ENCODE results near the gene ZC3H15. TPM values are rescaled to one million over a fixed set of nuclear protein-coding genes. Genes with fewer than 3 reads are reported as not detected.

The ZC3H15 gene
- total RNA-seq, 2 donors from 2014 or later: 38.3 to 41.6 TPM

- no peak overlapping the region for H3K4me3 ChIP-seq
- H3K27me3 ChIP-seq: no peaks in the 10 kb centered on the region
- H3K36me3 ChIP-seq: no peaks in the 10 kb centered on the region
- H3K4me1 ChIP-seq: no peaks in the 10 kb centered on the region
- DNase-seq (ENCODE audit: low spot score): no peak
- H3K9me3 ChIP-seq: no peaks in the 10 kb centered on the region
- H3K27ac ChIP-seq: no peak overlapping the region
- TF ChIP-seq CTCF (IDR thresholded peaks at IDR 0.05): no peak
These were observed 48.3 kb downstream of the ZC3H15 start for GRCh38 chr2:186534406-186534805.

GRCh38 chr2:186535861-186536260 lies 49.8 kb downstream of the ZC3H15 start:
- DNase-seq (ENCODE audit: low spot score): no peak
- H3K27me3 ChIP-seq: no peaks in the 10 kb centered on the region
- H3K9me3 ChIP-seq: no peaks in the 10 kb centered on the region
- H3K4me3 ChIP-seq: no peak overlapping the region
- no peak overlapping the region for H3K27ac ChIP-seq
- H3K36me3 ChIP-seq: no peaks in the 10 kb centered on the region
- TF ChIP-seq CTCF (IDR thresholded peaks at IDR 0.05): no peak
- no peaks in the 10 kb centered on the region for H3K4me1 ChIP-seq

GRCh38 chr2:186537019-186537418 lies 51.0 kb downstream of the ZC3H15 start:
- Histone ChIP-seq H3K4me1 (no peaks in the 10 kb centered on the region), H3K27me3 (no peaks in the 10 kb centered on the region), H3K36me3 (no peaks in the 10 kb centered on the region), H3K27ac (no peak overlapping the region), H3K9me3 (no peaks in the 10 kb centered on the region), H3K4me3 (no peak overlapping the region)
- no peak for DNase-seq (ENCODE audit: low spot score)
- no peak for TF ChIP-seq CTCF (IDR thresholded peaks at IDR 0.05)

- DNase-seq (ENCODE audit: low spot score): no peak
- H3K27me3 ChIP-seq: no peaks in the 10 kb centered on the region
- H3K4me3 ChIP-seq: no peak overlapping the region
- H3K4me1 ChIP-seq: peaks cover 2 to 13% of the 10 kb centered on the region in 2 donors
- no peaks in the 10 kb centered on the region for H3K36me3 ChIP-seq
- TF ChIP-seq CTCF (IDR thresholded peaks at IDR 0.05): no peak
- H3K27ac ChIP-seq: no peak overlapping the region
- no peaks in the 10 kb centered on the region for H3K9me3 ChIP-seq
These were observed 54.9 kb downstream of the ZC3H15 start for GRCh38 chr2:186540941-186541340.

- TF ChIP-seq CTCF (IDR thresholded peaks at IDR 0.05): no peak
These were observed 55.9 kb downstream of the ZC3H15 start for GRCh38 chr2:186542002-186542401.

GRCh38 chr2:186543561-186544131 lies 57.6 kb downstream of the ZC3H15 start:
- no peak for TF ChIP-seq CTCF (IDR thresholded peaks at IDR 0.05)
- H3K4me1 ChIP-seq: peaks cover 2 to 18% of the 10 kb centered on the region in 2 donors
- H3K9me3 ChIP-seq: no peaks in the 10 kb centered on the region
- H3K36me3 ChIP-seq: no peaks in the 10 kb centered on the region
- no peak for DNase-seq (ENCODE audit: low spot score)
- H3K27ac ChIP-seq: peak overlapping the region in 1 of 2 donors; percentile 57
- no peaks in the 10 kb centered on the region for H3K27me3 ChIP-seq
- no peak overlapping the region for H3K4me3 ChIP-seq

More at GRCh38 chr2:186542002-186542401, 55.9 kb downstream of the ZC3H15 start:
- Histone ChIP-seq H3K27ac (no peak overlapping the region), H3K4me1 (peaks cover 2 to 18% of the 10 kb centered on the region in 2 donors), H3K9me3 (no peaks in the 10 kb centered on the region), H3K4me3 (no peak overlapping the region), H3K27me3 (no peaks in the 10 kb centered on the region), H3K36me3 (no peaks in the 10 kb centered on the region)
- no peak for DNase-seq (ENCODE audit: low spot score)
